Activated CD8-positive, alpha-beta memory T cell treated with anti-CD3 and anti-CD28 coated beads, Interleukin-2, amount 10 ng/mL, durations not matched to agents 7 days and 5 days (primary cell): ENCODE results near the gene AEN. TPM values are rescaled to one million over a fixed set of nuclear protein-coding genes. Genes with fewer than 3 reads are reported as not detected.
A peak's percentile ranks its signal among the peaks of the same experiment; 100 is the strongest.

Source experiments
- ATAC-seq: fragments of 150-1000 bp; cut with Tn5 transposase; one replicate; pipeline ENCODE4 v1.10.0; 2021; ENCODE audit warnings: moderate library complexity
- CTCF ChIA-PET: fragments of 350-600 bp; sonication (Branson Sonifier 250); formaldehyde crosslinking; loops from one replicate; lab custom pipeline; 2021; ENCODE audit warnings: antibody characterized with exemption; lab: Charles Lee
- DNase-seq: peaks from one replicate; pipeline ENCODE4 v3.0.0-alpha.2; 2020
- H3K27ac Mint-ChIP-seq: one replicate; pipeline ENCODE4 v1.8.0; 2021; ENCODE audit warnings: mild to moderate bottlenecking, mixed read lengths
- H3K27me3 Mint-ChIP-seq: one replicate; pipeline ENCODE4 v1.8.0; 2021; ENCODE audit warnings: mixed read lengths
- H3K36me3 Mint-ChIP-seq: one replicate; pipeline ENCODE4 v1.8.0; 2021; ENCODE audit warnings: mild to moderate bottlenecking, mixed read lengths
- H3K4me1 Mint-ChIP-seq: one replicate; pipeline ENCODE4 v1.8.0; 2021; ENCODE audit warnings: mixed read lengths
- H3K4me3 Mint-ChIP-seq: one replicate; pipeline ENCODE4 v1.8.0; 2021; ENCODE audit warnings: mild to moderate bottlenecking, moderate library complexity, mixed read lengths
- H3K9me3 Mint-ChIP-seq: one replicate; pipeline ENCODE4 v1.8.0; 2022; ENCODE audit warnings: low read depth, mixed read lengths
- total RNA-seq, 2 experiments: library from RNA; stranded (reverse); gene quantifications; one replicate each; pipeline ENCODE4 v1.2.3, GENCODE V29; 2021

The AEN gene
- total RNA-seq, 2 experiments from 2014 or later = 55.7 to 57.4 TPM

GRCh38 chr15:88606070-88606794 is 14.9 kb upstream of the AEN start:
- no peak for ATAC-seq
- peaks cover 72% of the 10 kb centered on the region for H3K27me3 Mint-ChIP-seq
- H3K36me3 Mint-ChIP-seq = no peaks in the 10 kb centered on the region
- no peak overlapping the region for H3K27ac Mint-ChIP-seq
- no peak for DNase-seq
- H3K4me3 Mint-ChIP-seq = no peak overlapping the region
- H3K4me1 Mint-ChIP-seq = peaks cover 10% of the 10 kb centered on the region
- CTCF ChIA-PET = no interaction called here
- H3K9me3 Mint-ChIP-seq = no peaks in the 10 kb centered on the region

- CTCF ChIA-PET = no interaction called here
- Mint-ChIP-seq H3K4me1 (peaks cover 13% of the 10 kb centered on the region), H3K27ac (no peak overlapping the region), H3K9me3 (no peaks in the 10 kb centered on the region), H3K36me3 (no peaks in the 10 kb centered on the region), H3K4me3 (no peak overlapping the region), H3K27me3 (peaks cover 65% of the 10 kb centered on the region)
- DNase-seq (no peak), ATAC-seq (no peak)
Measured at GRCh38 chr15:88607951-88608350, 13.2 kb upstream of the AEN start.

- peaks cover 17% of the 10 kb centered on the region for H3K4me1 Mint-ChIP-seq
- no peaks in the 10 kb centered on the region for H3K36me3 Mint-ChIP-seq
- no peaks in the 10 kb centered on the region for H3K9me3 Mint-ChIP-seq
- DNase-seq (no peak), ATAC-seq (no peak)
- H3K4me3 Mint-ChIP-seq = no peak overlapping the region
- CTCF ChIA-PET = no interaction called here
- H3K27ac Mint-ChIP-seq = no peak overlapping the region
- H3K27me3 Mint-ChIP-seq = peaks cover 59% of the 10 kb centered on the region
Measured at GRCh38 chr15:88608607-88609181, 12.4 kb upstream of the AEN start.

- no peak for ATAC-seq
- CTCF ChIA-PET = no interaction called here
- H3K9me3 Mint-ChIP-seq = no peaks in the 10 kb centered on the region
- no peak overlapping the region for H3K4me3 Mint-ChIP-seq
- no peaks in the 10 kb centered on the region for H3K36me3 Mint-ChIP-seq
- H3K27me3 Mint-ChIP-seq = peaks cover 55% of the 10 kb centered on the region
- H3K27ac Mint-ChIP-seq = no peak overlapping the region
- no peak for DNase-seq
- peaks cover 14% of the 10 kb centered on the region for H3K4me1 Mint-ChIP-seq
Measured at GRCh38 chr15:88609344-88610090, 11.6 kb upstream of the AEN start.

GRCh38 chr15:88610701-88611231 is 10.4 kb upstream of the AEN start:
- DNase-seq (no peak), ATAC-seq (no peak)
- H3K27me3 Mint-ChIP-seq = peaks cover 43% of the 10 kb centered on the region
- H3K36me3 Mint-ChIP-seq = no peaks in the 10 kb centered on the region
- H3K27ac Mint-ChIP-seq = no peak overlapping the region
- no peak overlapping the region for H3K4me3 Mint-ChIP-seq
- CTCF ChIA-PET = interaction anchor here (0.7 kb wide), 1 partner anchor 762 kb away, joined by 6 read pairs; no protein-coding TSS in a partner anchor
- no peaks in the 10 kb centered on the region for H3K9me3 Mint-ChIP-seq
- peaks cover 10% of the 10 kb centered on the region for H3K4me1 Mint-ChIP-seq

- no peak overlapping the region for H3K4me3 Mint-ChIP-seq
- no peaks in the 10 kb centered on the region for H3K36me3 Mint-ChIP-seq
- CTCF ChIA-PET = interaction anchor here (0.7 kb wide), 1 partner anchor 10 kb away, joined by 3 read pairs; no protein-coding TSS in a partner anchor
- H3K27me3 Mint-ChIP-seq = peaks cover 28% of the 10 kb centered on the region
- no peak for DNase-seq
- peaks cover 10% of the 10 kb centered on the region for H3K4me1 Mint-ChIP-seq
- ATAC-seq = no peak
- H3K9me3 Mint-ChIP-seq = no peaks in the 10 kb centered on the region
- no peak overlapping the region for H3K27ac Mint-ChIP-seq
Measured at GRCh38 chr15:88612186-88612796, 8.8 kb upstream of the AEN start.

GRCh38 chr15:88613074-88613944 is 7.8 kb upstream of the AEN start:
- H3K4me3 Mint-ChIP-seq = no peak overlapping the region
- CTCF ChIA-PET = interaction anchor here (0.7 kb wide), 1 partner anchor 9 kb away, joined by 3 read pairs; no protein-coding TSS in a partner anchor
- H3K4me1 Mint-ChIP-seq = peaks cover 10% of the 10 kb centered on the region
- DNase-seq (no peak), ATAC-seq (no peak)
- H3K9me3 Mint-ChIP-seq = no peaks in the 10 kb centered on the region
- peaks cover 19% of the 10 kb centered on the region for H3K27me3 Mint-ChIP-seq
- no peaks in the 10 kb centered on the region for H3K36me3 Mint-ChIP-seq
- no peak overlapping the region for H3K27ac Mint-ChIP-seq

- Mint-ChIP-seq H3K4me1 (peaks cover 11% of the 10 kb centered on the region), H3K27me3 (peaks cover 5% of the 10 kb centered on the region), H3K36me3 (no peaks in the 10 kb centered on the region), H3K27ac (no peak overlapping the region), H3K4me3 (no peak overlapping the region), H3K9me3 (no peaks in the 10 kb centered on the region)
- DNase-seq = no peak
- CTCF ChIA-PET = interaction anchor here (1.1 to 1.3 kb wide), 2 partner anchors 146 to 160 kb away, joined by 3 to 4 read pairs; no protein-coding TSS in a partner anchor
- ATAC-seq = no peak
Measured at GRCh38 chr15:88615303-88616107, 5.6 kb upstream of the AEN start.

- H3K9me3 Mint-ChIP-seq = no peaks in the 10 kb centered on the region
- CTCF ChIA-PET = interaction anchor here (1.3 kb wide), 1 partner anchor 161 kb away, joined by 3 read pairs; no protein-coding TSS in a partner anchor
- H3K4me3 Mint-ChIP-seq = no peak overlapping the region
- peaks cover 5% of the 10 kb centered on the region for H3K27me3 Mint-ChIP-seq
- no peak for ATAC-seq
- DNase-seq = no peak
- peaks cover 13% of the 10 kb centered on the region for H3K4me1 Mint-ChIP-seq
- no peak overlapping the region for H3K27ac Mint-ChIP-seq
- no peaks in the 10 kb centered on the region for H3K36me3 Mint-ChIP-seq
Measured at GRCh38 chr15:88616240-88616639, 4.9 kb upstream of the AEN start.

GRCh38 chr15:88617031-88617722 is 4.0 kb upstream of the AEN start:
- H3K36me3 Mint-ChIP-seq = peaks cover 7% of the 10 kb centered on the region
- CTCF ChIA-PET = no interaction called here
- H3K9me3 Mint-ChIP-seq = no peaks in the 10 kb centered on the region
- H3K27me3 Mint-ChIP-seq = peaks cover 5% of the 10 kb centered on the region
- no peak for ATAC-seq
- DNase-seq = no peak
- H3K4me1 Mint-ChIP-seq = peaks cover 14% of the 10 kb centered on the region
- no peak overlapping the region for H3K27ac Mint-ChIP-seq
- no peak overlapping the region for H3K4me3 Mint-ChIP-seq

GRCh38 chr15:88617790-88618189 is 3.4 kb upstream of the AEN start:
- Mint-ChIP-seq H3K4me1 (peaks cover 16% of the 10 kb centered on the region), H3K9me3 (no peaks in the 10 kb centered on the region), H3K36me3 (peaks cover 12% of the 10 kb centered on the region), H3K4me3 (no peak overlapping the region), H3K27me3 (peaks cover 5% of the 10 kb centered on the region), H3K27ac (no peak overlapping the region)
- CTCF ChIA-PET = no interaction called here
- ATAC-seq = no peak
- DNase-seq = peak; percentile 18
